ENCODE measurements around the gene PHACTR2.
"Not testable (repeated sequence)": the region's sequence is repeated elsewhere in the genome, so short reads cannot be mapped to it uniquely, and the experiment has no call there.

Gene PHACTR2

DNA sequence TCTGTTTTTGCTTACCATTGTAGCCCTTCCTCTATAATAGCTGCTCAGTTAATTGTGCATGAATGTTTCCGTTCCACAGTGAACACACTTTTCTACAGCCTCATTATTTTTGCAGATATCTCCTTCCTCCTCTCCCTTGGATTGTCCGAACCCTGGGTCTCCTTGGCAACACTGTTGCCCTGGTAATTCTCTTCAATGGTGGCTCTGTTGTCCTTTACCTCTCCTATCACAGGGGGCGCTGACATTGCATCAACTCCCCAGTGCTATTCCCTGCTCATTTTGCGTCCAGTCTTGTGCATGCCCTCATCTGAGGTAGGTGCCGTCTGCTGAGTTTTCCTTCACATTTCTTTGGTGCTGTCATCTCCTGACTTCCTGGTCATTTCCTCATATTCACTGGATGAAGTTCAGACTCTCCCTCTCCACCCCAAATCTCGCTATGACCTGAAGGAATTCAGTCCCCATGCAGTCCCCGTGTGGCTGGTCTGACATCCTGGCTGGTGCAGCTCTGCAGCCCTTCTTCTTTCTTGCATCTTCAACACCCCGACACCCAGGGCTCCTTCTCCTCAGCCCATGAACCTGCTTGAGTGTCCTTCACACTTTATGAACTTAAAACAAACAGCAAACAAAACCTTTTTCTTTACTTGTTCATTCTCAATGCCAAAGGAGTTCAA is 21.1 kb downstream of the PHACTR2 start:
- no peak for DNase-seq (ENCODE audit: low read depth in 2 of 2)

DNA sequence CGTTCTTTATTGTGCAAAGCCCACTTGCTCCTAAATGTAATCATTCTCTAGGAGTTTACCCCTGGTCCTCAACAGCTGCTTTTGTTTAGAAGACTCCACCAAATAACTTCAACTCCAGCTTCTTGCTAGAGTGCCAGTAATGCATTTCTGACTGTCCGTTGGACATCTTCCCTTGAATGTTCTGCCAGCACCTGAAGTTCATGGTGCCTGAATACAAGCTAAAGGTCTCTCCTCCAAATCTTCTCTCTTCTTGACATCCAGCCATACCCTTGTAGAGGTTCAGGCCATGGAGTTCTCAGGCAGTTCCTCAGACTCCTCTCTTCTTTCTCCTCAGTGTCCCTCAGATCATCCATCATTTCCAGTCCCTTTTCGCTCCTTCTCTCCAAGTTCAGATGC is 21.7 kb downstream of the PHACTR2 start:
- no peak for DNase-seq (ENCODE audit: low read depth in 2 of 2)

DNA sequence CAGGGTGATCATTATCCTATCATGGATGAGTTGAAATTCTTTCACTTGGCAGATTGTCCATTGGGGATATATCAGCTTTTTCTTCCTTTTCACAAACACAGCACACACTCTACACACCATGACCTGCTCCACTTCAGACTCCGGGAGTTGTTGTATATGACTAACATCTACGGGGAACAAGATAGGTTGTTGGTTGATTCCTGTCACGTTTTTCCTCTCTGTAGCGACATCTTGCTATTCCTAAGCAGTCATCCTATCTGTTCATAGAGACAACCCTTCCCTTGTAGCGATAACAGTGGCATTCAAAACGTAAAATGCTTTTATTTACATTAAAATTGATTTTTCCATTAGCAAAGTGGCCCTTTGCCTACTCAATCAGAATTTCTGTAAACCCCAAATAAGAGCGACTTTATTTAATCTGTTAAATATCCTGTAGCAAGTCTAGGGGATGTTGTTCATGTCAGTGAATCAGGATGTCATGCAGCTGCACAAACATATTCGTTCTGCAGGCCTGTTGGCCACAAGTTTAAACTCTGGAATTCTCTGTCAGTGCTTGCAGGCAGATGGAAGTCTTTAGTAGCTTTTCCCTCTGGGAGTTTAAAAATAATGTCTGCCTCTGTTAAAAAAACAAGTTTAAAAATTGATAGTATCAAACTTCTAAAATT is 23.1 kb downstream of the PHACTR2 start:
- no peak for DNase-seq (ENCODE audit: low read depth in 2 of 2)

DNA sequence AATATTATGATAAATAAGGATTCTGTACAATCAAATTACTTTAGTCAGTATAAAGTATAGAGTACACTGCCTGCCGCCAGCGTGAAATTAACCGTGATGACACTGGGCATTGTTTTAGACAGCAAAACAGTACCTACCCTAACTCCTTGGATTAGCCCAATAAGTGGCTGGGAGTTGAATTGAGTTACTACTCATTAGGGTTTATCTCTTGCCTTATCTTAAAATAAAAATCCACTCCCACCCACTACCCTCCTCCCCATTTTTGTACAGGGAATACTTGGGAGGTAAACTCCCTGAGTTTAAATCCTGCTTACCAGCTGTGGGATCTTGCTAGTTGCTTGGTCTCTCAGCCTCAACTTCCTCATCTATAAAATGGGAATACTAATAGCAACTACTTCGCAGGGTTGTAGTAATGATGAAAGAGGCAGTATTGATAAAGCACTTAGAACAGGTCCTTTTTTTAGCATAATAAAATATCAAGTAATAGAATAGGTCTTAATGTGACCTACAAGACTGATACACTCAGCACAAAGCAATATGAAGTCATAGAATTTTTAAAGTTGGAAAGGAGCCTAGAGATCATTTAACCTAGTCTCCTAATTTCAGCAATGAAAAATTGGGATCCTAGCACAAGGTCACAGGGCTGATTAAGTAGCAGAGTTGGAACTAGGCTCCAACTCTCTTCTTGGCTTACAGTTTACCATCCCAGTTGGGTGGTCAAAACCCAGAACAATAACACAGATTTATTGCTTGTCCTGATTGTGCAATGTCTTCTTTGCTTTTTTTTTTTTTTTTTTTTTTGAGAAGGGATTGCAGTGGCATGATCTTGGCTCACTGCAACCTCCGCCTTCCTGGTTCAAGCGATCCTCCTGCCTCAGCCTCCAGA is 23.8 kb downstream of the PHACTR2 start:
- no peak for DNase-seq (ENCODE audit: low read depth in 2 of 2)

DNA sequence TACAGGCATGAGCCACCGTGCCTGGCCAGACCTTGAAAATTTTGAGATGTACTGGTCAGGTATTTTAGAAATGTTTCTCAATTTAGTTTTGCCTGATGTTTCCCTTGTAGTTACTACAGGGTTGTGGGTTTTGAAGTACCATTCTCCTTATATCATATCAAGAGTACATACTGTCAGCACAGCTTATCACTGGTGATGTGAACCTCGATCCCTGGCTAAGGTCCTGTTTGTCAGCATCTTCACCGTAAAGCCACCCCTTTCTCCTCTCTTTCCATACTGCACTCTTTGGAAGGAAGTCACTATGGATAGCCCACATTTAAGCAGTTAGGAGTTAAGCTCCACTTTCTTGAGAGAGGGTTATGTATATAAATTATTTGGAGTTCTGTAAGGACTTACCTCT is 27.8 kb downstream of the PHACTR2 start:
- DNase-seq (ENCODE audit: low read depth in 2 of 2): no peak

DNA sequence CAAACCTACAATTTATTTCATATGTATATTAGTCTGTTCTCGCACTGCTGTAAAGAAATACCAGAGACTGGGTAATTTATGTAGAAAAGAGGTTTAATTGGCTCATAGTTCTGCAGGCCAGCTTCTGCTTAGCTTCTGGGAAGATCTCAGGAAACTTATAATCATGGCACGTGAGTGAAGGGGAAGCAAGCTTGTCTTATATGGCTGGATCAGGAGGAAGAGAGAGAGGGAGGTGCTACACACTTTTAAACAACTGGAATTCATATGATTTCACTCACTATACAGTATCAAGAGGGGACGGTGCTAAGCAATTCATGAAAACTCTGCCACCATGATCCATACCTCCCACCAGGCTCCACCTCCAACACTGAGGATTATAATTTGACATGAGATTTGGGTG is 29.9 kb downstream of the PHACTR2 start:
- no peak for DNase-seq (ENCODE audit: low read depth in 2 of 2)

DNA sequence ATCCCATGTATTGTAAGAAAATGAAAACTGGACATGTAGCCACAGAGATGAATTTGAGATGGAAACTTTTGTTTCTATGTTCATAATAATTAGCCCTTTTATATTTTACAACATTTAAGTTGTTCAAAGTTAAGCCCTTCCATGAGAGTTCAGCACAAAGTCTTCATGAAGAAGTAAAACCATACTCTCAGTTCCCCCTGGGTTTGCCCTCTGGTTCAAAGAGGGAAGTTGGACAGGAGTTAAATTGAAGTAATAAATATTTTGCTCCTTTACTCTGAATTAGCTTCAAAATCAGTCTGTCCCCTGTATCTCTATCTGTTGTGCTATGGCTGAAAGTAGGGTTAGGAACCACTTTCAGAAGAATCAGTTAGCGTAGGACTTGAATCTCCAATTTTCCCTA is 31.1 kb downstream of the PHACTR2 start:
- no peak for DNase-seq (ENCODE audit: low read depth in 2 of 2)

DNA sequence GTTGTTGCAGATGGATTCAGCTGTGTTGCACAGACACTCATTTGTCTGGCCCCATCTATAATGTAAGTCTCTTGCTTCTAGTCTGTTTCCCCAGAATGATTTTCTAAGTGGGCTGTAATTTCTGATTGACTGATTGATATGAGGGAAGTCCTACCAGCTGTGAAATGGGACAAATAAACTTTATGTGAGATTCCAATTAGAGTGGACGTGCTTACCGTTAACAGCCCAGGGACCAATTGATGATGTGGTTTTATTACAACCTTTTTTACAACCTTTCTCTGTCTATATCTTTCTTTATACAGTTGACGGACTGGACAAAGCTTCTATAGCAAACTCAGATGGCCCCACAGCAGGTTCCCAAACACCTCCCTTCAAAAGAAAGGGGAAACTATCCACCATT is 33.9 kb downstream of the PHACTR2 start:
- DNase-seq (ENCODE audit: low read depth in 2 of 2): no peak

DNA sequence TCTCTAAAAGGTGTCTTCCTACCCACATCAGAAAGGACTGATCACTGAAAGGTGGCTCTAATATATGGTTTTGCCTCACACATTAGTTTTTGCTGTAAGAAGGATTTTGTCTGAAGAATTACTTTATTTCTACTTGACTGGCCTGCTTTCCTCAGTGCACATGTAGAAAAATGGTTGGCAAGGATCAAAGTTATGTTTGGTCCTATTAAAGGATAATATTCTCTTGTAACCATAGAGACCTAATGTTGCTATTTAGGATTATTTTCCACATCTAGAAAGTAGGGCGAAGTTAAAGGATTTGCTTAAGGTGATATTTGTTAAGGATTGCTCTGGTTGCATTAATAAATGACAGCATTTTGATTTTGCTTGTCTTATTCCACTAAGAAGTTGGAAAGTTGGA is 40.7 kb downstream of the PHACTR2 start:
- DNase-seq (ENCODE audit: low read depth in 2 of 2): no peak

DNA sequence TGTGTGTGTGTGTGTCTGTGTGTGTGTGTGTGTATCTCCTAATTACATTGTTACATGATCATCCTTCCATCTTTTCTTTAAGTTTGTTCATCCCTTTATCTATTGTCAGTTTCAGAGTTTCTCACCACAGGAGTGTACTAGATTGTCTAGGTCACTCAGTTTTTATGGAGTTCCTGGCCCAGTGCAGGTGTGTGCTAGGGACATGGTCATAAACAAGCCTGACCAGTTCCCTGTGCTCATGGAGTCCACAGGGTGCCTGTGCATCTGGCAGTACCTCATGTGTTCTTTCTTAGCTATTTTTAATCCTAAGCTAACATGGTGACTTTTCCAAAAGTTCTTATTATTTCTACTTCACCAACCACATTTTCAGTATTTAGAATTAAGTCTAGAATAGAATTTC is 43.9 kb downstream of the PHACTR2 start:
- DNase-seq (ENCODE audit: low read depth in 2 of 2): no peak

DNA sequence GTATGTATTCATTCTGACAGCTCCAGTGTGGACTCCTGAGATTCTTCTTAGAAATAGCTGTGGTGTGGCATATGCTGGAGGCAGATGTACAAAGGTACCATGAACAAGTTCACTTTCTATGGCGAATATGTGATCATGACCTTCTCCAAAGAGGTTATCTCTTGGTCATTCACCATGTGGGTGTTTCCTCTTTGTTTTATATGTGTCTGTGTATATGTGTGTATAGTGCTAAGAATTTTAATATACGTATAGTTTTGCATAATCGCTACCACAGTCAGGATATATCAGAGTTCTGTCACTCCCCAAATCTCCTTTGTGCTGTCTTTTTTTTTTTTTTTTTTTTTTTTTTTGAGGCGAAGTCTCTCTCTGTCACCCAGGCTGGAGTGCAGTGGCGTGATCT is 47.1 kb downstream of the PHACTR2 start:
- no peak for DNase-seq (ENCODE audit: low read depth in 2 of 2)

DNA sequence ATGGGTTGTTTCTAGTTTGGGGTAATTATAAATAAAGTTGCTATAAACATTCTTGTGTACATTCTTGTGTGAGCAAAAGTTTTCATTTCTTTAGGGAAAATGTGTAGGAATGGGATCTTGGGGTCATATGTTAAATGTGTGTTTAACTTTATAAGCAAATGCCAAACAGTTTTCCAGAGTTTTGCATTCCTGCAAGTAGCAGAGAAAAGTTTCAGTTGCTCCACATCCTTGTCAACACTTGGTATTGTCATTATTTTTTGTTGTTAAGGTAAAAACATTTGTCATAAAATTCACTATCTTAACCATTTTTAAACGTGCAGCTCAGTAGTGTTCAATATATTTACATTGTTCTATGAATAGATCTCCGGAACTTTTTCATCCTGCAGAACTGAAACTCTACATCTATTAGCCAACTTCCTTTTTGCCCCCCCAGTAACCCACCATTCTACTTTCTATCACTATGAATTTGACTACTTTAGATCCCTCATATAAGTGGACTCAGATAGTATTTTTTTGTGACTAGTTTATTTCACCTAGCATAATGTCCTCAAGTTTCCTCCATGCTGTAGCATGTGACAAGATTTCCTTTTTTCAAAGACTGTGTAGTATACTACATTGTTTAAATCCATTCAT is 48.4 kb downstream of the PHACTR2 start:
- no peak for DNase-seq (ENCODE audit: low read depth in 2 of 2)

DNA sequence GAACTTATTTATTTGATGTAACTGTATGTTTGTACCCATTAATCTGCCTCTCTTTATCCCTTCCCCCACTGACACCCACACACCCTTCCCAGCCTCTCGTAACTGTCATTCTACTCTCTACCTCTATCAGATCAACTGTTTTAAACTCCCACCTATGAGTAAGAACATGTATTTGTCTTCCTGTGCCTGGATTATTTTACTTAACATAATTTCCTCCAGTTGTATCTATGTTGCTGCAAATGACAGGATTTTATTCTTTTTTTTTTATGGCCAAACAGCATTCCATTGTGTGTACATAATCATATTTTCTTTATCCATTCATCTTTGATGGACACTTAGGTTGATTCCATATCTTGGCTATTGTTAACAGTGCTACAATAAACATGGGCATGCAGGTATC is 49.3 kb downstream of the PHACTR2 start:
- no peak for DNase-seq (ENCODE audit: low read depth in 2 of 2)

DNA sequence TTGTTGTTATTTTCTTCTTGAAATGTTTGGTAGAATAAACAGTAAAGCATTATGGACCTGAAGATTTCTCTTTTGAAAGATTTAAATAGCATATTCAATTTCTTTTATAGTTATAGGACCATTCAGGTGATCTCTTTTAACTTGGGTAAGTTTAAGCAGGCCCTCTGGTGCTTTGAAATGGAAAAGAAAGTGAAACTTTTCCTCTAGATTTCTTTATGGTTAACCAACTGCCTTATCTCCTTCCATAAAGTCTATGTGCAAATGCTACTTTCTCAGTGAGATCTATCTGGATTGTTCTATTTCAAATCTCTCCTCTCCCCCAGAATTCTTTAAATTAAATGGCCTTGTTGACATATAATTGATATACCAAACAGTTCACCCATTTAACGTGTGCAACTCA is 54.0 kb downstream of the PHACTR2 start:
- no peak for DNase-seq (ENCODE audit: low read depth in 2 of 2)

DNA sequence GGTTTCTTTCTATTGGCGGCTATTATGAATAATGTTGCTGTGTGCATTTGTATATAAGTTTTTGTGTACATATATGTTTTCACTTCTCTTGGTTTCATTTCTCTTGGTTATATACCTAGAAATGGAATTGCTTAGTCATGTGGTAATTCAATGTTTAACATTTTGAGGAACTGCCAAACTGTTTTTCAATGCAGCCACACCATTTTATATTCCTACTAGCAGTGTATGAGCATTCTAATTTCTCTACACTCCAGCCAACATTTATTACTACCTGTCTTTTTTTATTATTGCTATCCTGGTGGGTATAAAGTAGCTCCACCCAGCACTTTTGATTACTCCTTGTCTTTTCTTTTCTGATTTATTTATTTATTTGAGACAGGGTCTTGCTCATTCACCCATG is 54.8 kb downstream of the PHACTR2 start:
- DNase-seq (ENCODE audit: low read depth in 2 of 2): no peak

DNA sequence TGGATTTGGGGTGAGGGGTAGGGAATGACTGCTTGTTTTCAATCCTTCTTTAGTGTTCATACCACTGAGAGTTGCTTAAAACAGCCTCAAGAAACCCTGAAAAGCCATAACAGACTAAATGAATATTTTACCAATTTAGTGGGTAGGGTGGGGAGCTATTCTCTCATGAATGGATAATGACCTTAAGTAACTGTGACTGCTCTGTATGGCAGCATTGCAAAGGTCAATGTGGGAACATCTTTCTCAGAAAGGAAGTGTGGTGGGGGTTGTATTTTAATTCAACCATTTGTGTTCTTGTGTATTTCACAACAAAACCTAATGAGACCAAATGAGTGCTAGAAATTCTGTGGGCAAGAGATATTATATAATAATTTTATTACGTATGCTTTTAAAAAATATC is 55.7 kb downstream of the PHACTR2 start:
- DNase-seq (ENCODE audit: low read depth in 2 of 2): no peak

DNA sequence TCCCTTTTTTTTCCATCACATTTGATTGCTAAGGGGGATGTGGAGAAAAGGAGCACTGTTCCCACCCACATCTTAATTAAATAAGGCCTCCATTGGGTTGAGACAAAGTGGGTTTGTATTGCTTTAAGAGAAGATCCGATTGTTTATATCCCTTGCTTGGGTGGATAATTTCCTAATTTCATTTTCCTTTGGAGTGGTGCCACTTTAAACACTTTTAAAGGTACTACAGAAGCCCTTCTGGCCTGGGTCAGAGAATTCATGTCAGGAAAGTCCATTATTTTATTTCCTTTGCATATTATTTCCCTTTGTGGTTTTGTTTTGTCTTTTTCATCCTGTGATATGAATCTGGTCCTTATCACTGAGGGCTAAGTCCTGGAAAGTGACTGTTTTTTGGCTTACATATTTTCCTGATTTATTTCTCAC is 56.9 kb downstream of the PHACTR2 start:
- no peak for DNase-seq (ENCODE audit: low read depth in 2 of 2)

DNA sequence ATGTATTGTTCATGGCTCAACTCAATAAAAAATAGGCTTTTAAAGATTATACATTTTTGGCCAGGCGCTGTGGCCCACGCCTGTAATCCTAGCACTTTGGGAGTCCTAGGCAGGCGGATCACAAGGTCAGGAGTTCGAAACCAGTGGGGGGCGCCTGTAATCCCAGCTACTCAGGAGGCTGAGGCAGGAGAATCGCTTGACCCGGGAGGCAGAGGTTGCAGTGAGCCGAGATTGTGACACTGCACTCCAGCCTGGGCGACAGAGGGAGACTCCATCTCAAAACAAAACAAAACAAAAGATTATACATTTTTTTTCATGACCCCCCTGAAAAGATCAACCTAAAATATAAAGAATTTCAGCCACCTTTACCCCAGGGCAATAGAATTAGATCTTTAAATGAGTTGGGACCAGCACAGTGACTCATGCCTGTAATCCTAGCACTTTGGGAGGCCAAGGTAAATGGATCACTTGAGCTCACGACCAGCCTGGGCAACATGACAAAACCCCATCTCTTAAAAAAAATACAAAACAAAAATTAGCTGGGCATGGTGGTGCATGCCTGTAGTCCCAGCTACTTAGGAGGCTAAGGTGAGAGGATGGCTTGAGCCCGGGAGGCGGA is 60.4 kb downstream of the PHACTR2 start:
- not testable (repeated sequence) for DNase-seq (ENCODE audit: low read depth in 2 of 2)

DNA sequence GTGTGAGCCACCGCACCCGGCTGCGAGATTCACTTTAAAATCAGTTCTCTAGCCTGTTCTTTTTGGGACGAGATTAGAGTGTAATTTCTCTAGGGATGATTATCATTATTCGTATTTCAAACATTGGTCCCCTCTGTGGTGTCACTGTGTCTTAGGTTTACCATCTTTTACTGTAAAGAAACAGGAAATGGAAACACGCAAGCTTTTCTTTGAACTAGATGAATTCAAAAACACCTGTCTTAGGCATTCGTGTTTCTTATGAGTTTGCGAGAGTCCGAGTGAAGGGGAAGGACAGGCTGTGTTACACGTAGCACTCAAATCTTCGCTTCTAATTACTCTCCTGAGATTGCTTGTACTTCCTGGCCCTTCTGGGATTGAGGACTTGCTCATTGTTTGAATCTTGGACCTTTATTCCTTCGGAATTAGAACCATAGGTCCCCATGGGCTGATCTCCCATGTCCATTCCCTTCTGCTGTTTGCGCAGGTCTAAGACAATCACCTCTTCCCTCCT is 61.6 kb downstream of the PHACTR2 start:
- no peak for DNase-seq (ENCODE audit: low read depth in 2 of 2)

DNA sequence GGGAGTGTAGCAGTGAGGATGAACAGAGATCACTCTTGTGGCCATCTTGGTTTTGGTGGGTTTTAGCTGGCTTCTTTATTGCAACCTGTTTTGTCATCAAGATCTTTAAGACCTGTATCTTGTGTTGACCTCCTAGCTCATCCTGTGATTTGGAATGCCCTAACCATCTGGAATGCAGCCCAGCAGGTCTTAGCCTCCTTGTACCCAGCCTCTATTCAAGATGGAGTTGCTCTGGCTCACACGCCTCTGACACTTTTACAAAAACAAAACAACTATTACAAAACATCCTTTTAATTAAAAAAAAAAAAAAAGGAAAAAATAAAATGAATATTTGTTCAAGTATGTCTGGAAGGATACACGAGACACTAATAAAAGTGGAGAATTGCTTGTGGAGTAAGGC is 62.4 kb downstream of the PHACTR2 start:
- no peak for DNase-seq (ENCODE audit: low read depth in 2 of 2)

DNA sequence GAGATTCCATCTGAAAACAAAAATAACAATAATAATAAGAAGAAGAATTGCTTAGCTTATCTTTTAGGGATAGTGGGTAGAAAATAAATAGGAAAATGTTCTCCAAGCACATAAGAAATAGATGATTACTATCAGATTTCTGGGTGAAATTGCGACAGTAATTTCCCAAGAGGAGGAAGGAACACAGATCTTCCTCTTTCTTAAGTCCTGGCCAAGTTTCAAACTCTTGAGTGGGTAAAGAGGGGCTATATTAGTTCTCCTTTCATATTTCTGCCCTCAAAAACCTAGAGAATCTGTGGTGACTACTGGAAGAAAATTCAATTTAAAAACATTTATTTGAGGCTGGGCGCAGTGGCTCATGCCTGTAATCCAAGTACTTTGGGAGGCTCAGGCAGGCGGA is 63.7 kb downstream of the PHACTR2 start:
- no peak for DNase-seq (ENCODE audit: low read depth in 2 of 2)

Measured in stimulated activated CD8-positive, alpha-beta memory T cell treated with anti-CD3 and anti-CD28 coated beads, Interleukin-7, amount 100 ng/mL, for 4 hours (primary cell).